GM23338 (cell line): ENCODE measurements around the gene MRPL20. TPM values are rescaled to one million over a fixed set of nuclear protein-coding genes. Genes with fewer than 3 reads are reported as not detected.

Experiments
- ATAC-seq: fragments of 200-7000 bp; cut with Tn5 transposase; 3 replicates; pipeline ENCODE4 v1.9.1; 2020
- DNase-seq: peaks from one replicate; pipeline ENCODE4 v3.0.0-alpha.2; 2015; ENCODE audit warnings: low spot score
- H2AFZ ChIP-seq: fragments of 200-600 bp; sonication (generic); 2 replicates; pipeline ENCODE4 v1.8.0; 2016; ENCODE audit warnings: antibody characterized with exemption, mild to moderate bottlenecking, moderate library complexity
- H3F3A ChIP-seq: fragments of 200-600 bp; sonication (generic); replicated peaks from 2 replicates; pipeline ENCODE4 v1.8.0; 2017; ENCODE audit warnings: antibody characterized with exemption, mixed run types, low read depth
- H3K27ac ChIP-seq: fragments of 200-600 bp; sonication (generic); 2 replicates; pipeline ENCODE4 v1.6.1; 2016; ENCODE audit warnings: low read depth
- H3K27me3 ChIP-seq: fragments of 200-600 bp; sonication (generic); 2 replicates; pipeline ENCODE4 v1.8.0; 2016; ENCODE audit warnings: mild to moderate bottlenecking, mixed run types, moderate library complexity; ENCODE audit not compliant: insufficient read depth
- H3K36me3 ChIP-seq: fragments of 200-600 bp; sonication (generic); 2 replicates; pipeline ENCODE4 v1.8.0; 2016; ENCODE audit warnings: mild to moderate bottlenecking; ENCODE audit not compliant: insufficient read depth
- H3K4me1 ChIP-seq: fragments of 200-600 bp; sonication (generic); 2 replicates; pipeline ENCODE4 v1.8.0; 2016; ENCODE audit warnings: mild to moderate bottlenecking, moderate library complexity; ENCODE audit not compliant: insufficient read depth
- H3K4me2 ChIP-seq: fragments of 200-600 bp; sonication (generic); 2 replicates; pipeline ENCODE4 v1.7.1; 2017; ENCODE audit warnings: mixed run types
- H3K4me3 ChIP-seq: fragments of 200-600 bp; sonication (generic); 2 replicates; pipeline ENCODE4 v1.6.1; 2016; ENCODE audit warnings: mixed run types
- H3K79me2 ChIP-seq: fragments of 200-600 bp; sonication (generic); replicated peaks from 2 replicates; pipeline ENCODE4 v1.8.0; 2017; ENCODE audit warnings: mild to moderate bottlenecking; ENCODE audit not compliant: insufficient read depth
- H3K9me2 ChIP-seq: fragments of 200-600 bp; sonication (generic); 2 replicates; pipeline ENCODE4 v1.8.0; 2017; ENCODE audit not compliant: insufficient read depth
- H4K20me1 ChIP-seq: fragments of 200-600 bp; sonication (generic); replicated peaks from 2 replicates; pipeline ENCODE4 v1.8.0; 2017; ENCODE audit warnings: mild to moderate bottlenecking; ENCODE audit not compliant: insufficient read depth
- H3K27ac Mint-ChIP-seq: 2 replicates; pipeline ENCODE4 v1.8.0; 2020; ENCODE audit warnings: inconsistent platforms, mild to moderate bottlenecking, moderate library complexity, mixed read lengths
- H3K27me3 Mint-ChIP-seq: 3 replicates; pipeline ENCODE4 v1.8.0; 2022; ENCODE audit warnings: low read depth, mild to moderate bottlenecking, moderate library complexity, mixed read lengths, inconsistent platforms; ENCODE audit not compliant: insufficient read depth, poor library complexity
- H3K36me3 Mint-ChIP-seq: 3 replicates; pipeline ENCODE4 v1.8.0; 2021; ENCODE audit warnings: low read depth, mild to moderate bottlenecking, inconsistent platforms, moderate library complexity, mixed read lengths
- H3K4me1 Mint-ChIP-seq: 3 replicates; pipeline ENCODE4 v1.8.0; 2020; ENCODE audit warnings: mild to moderate bottlenecking, inconsistent platforms, mixed read lengths
- H3K4me3 Mint-ChIP-seq: 3 replicates; pipeline ENCODE4 v1.8.0; 2021; ENCODE audit warnings: moderate library complexity, mild to moderate bottlenecking, inconsistent platforms, mixed read lengths
- H3K9me3 Mint-ChIP-seq: 3 replicates; pipeline ENCODE4 v1.8.0; 2020; ENCODE audit warnings: moderate library complexity, mild to moderate bottlenecking, inconsistent platforms, mixed read lengths
- CREB1 ChIP-seq: fragments of 250-450 bp; sonication (Bioruptor Pico); IDR thresholded peaks from 2 replicates; pipeline ENCODE4 v1.5.0; 2020; ENCODE audit warnings: low read depth, mild to moderate bottlenecking, moderate library complexity
- CTCF ChIP-seq, 2 experiments: fragments of 200-600 bp in 1 of 2; sonication (generic) in 1 of 2; conservative IDR thresholded peaks; 2 replicates each; pipeline versions ENCODE4 v1.5.1 to v1.6.1; 2016 to 2017; ENCODE audit warnings: antibody characterized with exemption in 2 of 2, low read depth in 2 of 2, mild to moderate bottlenecking in 2 of 2, moderate library complexity in 1 of 2
- ETS1 ChIP-seq: IDR thresholded peaks from 2 replicates; pipeline ENCODE4 v1.6.1; 2016; ENCODE audit warnings: antibody characterized with exemption
- EZH2 ChIP-seq: fragments of 200-600 bp; sonication (generic); IDR thresholded peaks from one replicate; pipeline ENCODE4 v1.8.0; 2017; ENCODE audit warnings: antibody characterized with exemption, mild to moderate bottlenecking, low read depth; ENCODE audit not compliant: unreplicated experiment
- JUNB ChIP-seq: IDR thresholded peaks from one replicate; pipeline ENCODE4 v1.6.1; 2016; ENCODE audit warnings: antibody characterized with exemption; ENCODE audit not compliant: unreplicated experiment
- NANOG ChIP-seq: IDR thresholded peaks from 2 replicates; pipeline ENCODE4 v1.6.1; 2016; ENCODE audit warnings: antibody characterized with exemption, borderline replicate concordance
- POLR2AphosphoS5 ChIP-seq: IDR thresholded peaks from 2 replicates; pipeline ENCODE4 v1.6.1; 2016; ENCODE audit warnings: antibody characterized with exemption, low read depth
- REST ChIP-seq: IDR thresholded peaks from one replicate; pipeline ENCODE4 v1.6.1; 2018; ENCODE audit warnings: antibody characterized with exemption; ENCODE audit not compliant: unreplicated experiment
- STAT1 ChIP-seq: IDR thresholded peaks from one replicate; pipeline ENCODE4 v1.6.1; 2016; ENCODE audit warnings: antibody characterized with exemption; ENCODE audit not compliant: unreplicated experiment
- ZNF114 ChIP-seq: fragments of 250-450 bp; sonication (Bioruptor Pico); IDR thresholded peaks from 2 replicates; pipeline ENCODE4 v1.5.0; 2020; ENCODE audit warnings: mild to moderate bottlenecking, moderate library complexity
- ZNF462 ChIP-seq: fragments of 250-450 bp; sonication (Bioruptor Pico); IDR thresholded peaks from 2 replicates; pipeline ENCODE4 v1.5.0; 2020; ENCODE audit warnings: mild to moderate bottlenecking, moderate library complexity
- polyA plus RNA-seq: library from polyadenylated mRNA; unstranded; fragments of >200 nt; fragmentation: Nextera tagmentation; extraction: Ambion mirVana; gene quantifications from 2 replicates; pipeline ENCODE4 v1.2.1, GENCODE V29; 2016
- total RNA-seq: library from RNA; depleted of rRNA; stranded (reverse); fragments of >200 nt; shearing (Covaris generic); gene quantifications from 2 replicates; pipeline ENCODE4 v1.2.3, GENCODE V29; 2014

The MRPL20 gene
- total and polyA plus RNA-seq, 2 experiments from 2014 or later: 173 to 319 TPM

GRCh38 chr1:1373051-1373814 is 33.9 kb downstream of the MRPL20 start:
- Histone ChIP-seq H3K4me1 (peaks cover 9% of the 10 kb centered on the region), H3K9me2 (no peaks in the 10 kb centered on the region), H3K4me2 (peak overlapping the region; percentile 88; the same call in 1 of the 2 replicates), H3K27me3 (no peaks in the 10 kb centered on the region), H3K27ac (no peak overlapping the region), H3F3A (peaks cover 19% of the 10 kb centered on the region), H2AFZ (no peak overlapping the region), H3K36me3 (no peaks in the 10 kb centered on the region), H3K4me3 (no peak overlapping the region), H4K20me1 (peaks cover 12% of the 10 kb centered on the region), H3K79me2 (peaks cover 21% of the 10 kb centered on the region)
- Mint-ChIP-seq H3K27me3 (peaks cover 11% of the 10 kb centered on the region), H3K4me1 (peaks cover 7% of the 10 kb centered on the region), H3K9me3 (no peaks in the 10 kb centered on the region; the same call in 2 of the 3 replicates), H3K4me3 (peak overlapping the region; percentile 90), H3K36me3 (peaks cover 9% of the 10 kb centered on the region; the same call in 2 of the 3 replicates), H3K27ac (no peak overlapping the region)
- no peak for ATAC-seq
- TF ChIP-seq STAT1 (no peak), CREB1 (CRISPR knock-in tag) (no peak), ETS1 (no peak), POLR2AphosphoS5 (no peak), ZNF462 (CRISPR knock-in tag) (no peak), EZH2 (no peak), NANOG (no peak), ZNF114 (CRISPR knock-in tag) (no peak), REST (no peak), CTCF (conservative IDR thresholded peaks at IDR 0.05; ENCODE audit: low read depth in 2 of 2) (no peak), JUNB (no peak)
- no peak for DNase-seq
